Glomerular visceral epithelial cell (primary cell): ENCODE measurements around the gene CYGB.

ENCODE experiments used
- DNase-seq: peaks from one replicate; pipeline ENCODE4 v3.0.0-alpha.2; 2016; ENCODE audit errors: extremely low spot score

CYGB gene

DNA sequence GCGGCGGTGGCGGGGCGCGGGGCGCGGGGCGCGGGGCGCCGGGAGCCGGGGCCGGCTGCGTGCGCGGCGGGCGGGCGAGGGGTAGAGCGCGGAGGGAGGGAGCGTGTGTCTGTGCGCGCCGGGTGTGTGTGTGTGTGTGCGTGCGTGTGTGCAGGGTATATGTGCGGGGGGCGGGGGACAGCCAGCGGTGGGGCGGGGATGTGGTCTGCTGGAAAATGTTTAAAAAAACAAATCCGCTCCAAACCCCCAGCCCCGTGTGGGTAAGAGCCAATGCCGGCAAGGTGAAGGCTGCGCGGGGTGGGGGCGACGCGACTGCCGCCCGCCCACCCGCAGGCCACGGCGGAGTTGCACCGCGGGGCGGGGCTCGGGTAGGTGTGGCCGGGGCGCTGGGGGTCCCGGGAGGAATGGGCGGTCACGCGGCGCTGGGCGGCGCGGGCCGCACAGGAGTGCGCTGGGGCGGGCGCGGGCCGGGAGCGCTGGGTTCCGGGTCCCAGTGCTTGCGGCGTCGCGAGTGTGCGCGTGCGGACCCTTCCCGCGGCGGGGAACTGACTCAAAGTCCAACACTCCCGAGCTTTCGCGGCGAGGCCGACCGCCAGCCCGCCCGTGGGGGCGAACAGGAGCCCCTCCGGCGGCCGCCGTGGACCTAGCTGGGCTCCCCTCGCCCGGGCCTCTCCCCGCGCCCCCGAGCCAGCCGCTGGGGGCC, at the start of gene CYGB:
TSS of gene CYGB (minus strand) at position 132 of the 703 bp plus-strand sequence. CDS start 167 bp downstream, outside the sequence.
- DNase-seq: no peak

DNA sequence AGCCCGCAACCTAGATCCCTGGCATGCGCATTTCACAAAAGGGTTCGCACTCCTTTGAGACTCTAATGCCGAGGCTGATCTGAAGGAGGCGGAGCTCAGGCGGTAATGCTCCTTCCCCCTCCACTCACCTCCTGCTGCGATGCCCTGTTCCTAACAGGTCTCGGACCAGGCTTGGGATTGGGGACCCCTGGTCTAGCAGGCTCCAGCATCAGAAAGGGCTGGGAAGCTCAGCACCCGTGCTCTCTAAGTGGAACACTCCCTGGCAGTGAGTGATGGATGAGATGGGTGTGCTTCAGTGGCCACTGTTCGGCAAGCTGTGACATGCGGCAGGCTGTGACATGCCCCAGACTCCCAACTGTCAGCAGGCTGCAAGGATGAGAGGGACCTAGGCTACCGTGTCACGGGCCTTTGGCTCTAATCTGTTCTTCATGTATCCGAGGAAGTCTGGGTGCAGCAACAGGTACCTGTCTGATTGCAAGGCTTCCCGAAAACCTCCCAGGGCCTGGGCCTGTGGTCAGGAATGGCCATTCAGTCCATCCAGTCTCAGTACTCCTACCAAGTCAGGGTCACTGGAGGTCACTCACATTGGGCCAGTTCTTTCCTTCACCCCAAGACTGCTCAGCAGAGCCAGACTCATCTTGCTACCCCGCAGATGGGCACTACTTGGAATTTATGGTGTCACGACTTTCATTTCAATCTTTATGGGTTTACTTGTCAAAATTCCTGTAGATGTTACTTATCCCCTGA, 49.4 kb upstream of the CYGB start:
- no peak for DNase-seq

DNA sequence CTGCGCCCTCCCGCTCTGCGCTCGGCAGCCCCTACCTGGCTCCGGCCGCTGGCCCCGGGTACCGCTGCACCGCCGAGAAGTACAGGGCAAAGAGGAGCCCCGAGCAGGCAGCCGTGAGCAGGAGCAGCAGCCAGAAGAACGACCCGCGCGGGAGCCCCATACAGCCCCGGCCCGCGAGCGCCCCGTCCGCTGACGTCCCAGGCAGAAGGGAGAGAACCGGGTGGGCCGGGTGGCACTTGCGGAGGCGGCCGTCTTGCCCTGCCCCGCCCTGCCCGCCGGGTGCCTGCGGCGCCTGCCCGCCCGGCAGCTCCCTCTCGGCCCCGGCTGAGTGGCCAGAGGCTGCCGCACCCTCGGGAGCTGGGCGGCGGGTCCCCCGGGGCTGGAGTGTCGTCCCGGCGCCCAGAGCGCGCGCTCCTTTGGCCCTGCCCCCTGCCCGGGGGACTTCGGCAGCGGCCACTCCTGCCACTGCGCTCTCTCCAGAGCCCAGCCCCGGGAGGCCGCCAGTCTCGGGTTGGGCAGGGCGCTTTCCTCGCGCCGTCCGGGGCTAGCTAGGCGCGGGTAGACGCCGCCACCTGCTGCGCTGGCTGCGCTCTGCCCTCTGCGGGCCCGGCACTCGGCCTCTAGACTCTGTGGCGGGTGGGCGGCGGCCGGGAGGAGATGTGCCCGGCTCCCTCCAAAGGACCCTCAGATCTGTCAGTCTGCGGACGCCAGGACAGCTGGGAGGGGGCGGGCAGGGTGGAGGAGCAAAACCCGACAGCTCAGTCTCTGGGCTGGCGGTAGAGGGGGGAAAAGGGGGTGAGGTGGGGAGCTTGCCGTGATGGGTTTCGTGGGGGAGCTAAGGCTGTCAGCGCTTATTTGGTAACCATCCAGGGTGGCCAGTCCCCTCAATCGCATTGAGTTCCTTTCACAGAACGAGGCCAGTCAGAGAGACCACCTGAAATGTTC, 48.4 kb upstream of the CYGB start, which contains the start of gene ST6GALNAC2:
TSS of gene ST6GALNAC2 (minus strand) at position 212 of the 945 bp plus-strand sequence. CDS start at position 160, 52 bp downstream.
- DNase-seq: peak; percentile 69

DNA sequence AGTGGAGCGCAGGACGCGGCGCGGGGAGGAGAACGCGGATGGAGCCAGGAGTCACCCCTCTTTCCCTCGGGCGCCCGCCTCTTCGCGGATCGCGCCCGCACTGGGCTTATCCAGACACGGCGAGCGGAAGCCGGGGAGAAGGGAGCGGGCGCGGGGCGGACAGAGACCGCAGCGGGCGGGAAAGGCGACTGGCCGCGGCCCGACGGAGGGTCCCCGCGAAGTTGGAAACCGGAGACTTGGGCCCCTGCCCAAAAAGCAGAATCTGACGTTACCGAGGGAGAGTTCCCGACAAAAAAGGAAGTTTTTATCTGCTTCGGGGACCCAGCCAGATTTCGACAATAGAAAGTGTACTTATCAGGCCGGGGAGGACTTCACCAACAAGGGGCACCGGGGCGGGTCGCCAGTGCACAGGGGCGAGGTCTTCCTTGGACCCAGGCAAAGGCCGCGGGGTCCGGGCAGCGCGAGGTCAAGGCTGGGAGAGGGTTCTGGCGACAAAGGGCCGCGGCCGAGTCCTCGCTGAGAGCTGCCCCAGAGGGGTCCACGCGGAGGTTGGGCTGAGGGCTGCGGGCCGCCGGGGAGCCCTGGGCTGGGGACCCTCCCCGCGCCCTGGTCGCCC, 47.6 kb upstream of the CYGB start:
- no peak for DNase-seq

DNA sequence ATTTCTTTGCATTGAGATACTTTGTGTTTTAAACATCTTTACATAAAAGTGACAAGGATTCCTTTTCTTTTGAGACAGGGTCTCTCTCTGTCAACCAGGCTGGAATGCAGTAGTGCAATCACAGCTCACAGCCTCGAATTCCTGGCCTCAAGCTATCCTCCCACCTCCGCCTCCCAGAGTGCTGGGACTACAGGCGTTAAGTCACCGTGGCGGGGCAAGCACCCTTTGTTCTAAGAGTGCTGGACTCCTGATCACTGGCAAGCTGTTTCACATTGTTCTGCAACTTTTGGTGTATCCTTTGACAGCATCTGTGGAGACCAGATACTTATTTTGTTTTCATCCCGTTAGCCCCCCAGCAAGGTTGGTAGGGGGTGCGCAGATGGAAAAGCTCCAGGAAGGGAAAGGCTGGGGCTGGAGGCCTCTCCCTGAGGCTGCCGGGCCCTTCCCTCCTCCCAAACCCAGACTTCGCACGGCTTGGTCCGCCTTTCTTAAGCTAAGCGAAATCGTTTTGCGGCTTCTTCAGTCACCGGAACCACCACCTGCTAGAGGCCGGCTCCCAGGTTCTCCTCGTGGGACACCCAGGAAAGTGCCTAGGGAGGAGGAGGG, 47.0 kb upstream of the CYGB start:
- DNase-seq: no peak

DNA sequence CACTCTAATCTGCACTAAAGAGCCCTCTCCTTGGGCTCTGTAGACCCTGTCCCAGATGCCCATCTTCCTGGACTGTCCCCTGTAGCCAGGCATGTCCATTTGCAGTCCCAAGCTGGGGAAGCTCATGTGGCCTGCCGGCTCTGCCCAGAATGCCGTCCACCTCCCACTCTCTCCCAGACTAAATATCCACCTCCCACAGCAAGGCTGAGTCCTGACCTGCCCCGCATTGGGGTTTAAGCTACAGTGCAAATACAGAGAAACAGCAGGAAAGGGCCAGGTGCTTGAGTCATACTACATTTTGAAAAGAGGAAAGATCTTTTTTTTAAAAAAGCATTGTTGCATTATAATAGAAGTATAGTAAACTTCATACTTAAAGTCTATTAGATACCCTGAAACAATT, 45.2 kb upstream of the CYGB start:
- no peak for DNase-seq

DNA sequence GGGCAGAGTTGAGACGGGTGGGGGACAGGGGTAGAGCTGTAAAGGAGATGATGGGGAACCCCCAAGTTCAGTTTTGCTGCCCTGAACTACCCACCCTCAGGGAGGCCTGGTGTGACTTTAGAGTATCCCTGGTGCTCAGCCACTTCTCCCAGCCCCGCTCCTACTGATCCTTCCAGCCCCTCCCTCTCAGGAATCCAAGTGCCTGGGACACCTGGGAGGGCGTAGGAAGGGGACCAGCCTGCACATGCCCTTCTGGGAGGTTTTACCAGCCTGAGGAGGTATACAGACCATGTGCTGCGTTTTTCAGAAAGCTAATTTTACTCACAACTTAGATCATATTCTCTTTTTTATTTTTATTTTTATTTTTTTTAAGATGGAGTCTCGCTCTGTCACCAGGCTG, 44.0 kb upstream of the CYGB start:
- DNase-seq: no peak

DNA sequence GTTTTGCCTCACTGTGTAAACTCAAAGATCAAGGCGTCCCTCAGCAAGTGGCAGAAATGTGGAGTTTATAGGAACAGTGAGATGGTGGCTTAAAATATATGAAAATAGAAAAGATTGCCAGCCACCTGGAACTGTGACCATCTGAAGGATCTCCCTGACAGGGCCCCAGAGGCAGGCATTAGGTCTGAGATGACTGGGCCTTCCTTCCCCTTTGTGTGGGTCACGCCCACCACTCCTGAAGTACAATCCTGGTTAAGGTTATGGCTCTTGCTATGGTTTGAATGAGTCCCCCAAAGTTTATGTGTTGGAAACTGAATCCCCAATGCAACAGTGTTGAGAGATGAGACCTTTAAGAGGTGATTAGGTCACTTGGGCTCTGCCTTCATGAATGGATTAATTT, 41.8 kb upstream of the CYGB start:
- no peak for DNase-seq

DNA sequence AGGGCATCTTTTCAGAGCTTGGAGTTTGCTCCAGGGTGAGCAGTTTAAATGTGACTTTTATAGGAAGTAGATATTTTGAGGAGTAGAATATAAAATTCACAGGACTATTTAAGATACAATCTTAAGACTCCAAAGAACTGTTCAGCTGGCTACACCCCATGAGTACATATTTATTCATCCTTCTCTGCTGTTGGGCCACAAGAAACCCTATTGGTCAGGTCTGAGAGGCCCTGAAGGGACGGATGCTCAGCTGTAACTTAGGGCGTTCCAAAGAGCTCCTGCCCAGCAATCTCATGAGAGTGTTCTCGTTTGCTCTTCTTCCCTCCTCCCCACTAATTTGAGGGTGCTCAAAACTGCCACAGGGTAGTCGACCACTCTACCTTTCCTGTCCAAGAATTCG, 40.9 kb upstream of the CYGB start:
- DNase-seq: no peak

DNA sequence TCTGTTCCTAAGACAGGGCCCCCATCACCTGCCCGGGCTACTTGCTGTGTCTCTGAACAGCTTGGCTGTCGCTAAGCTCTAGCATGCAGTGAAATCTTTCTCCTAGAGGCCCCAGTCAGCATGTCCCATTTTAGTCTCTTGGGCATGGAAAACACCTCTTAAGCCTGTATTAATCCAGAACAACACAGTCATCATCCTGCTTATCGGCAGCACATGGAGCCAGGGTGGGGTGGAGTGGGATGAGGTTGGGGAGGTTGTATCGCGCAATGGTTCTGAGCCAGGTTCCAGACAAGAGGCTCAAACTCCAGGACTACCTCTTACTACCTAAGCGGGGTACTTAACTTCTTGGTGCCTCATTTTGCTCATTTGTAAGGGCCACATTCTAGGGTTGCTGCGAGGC, 40.4 kb upstream of the CYGB start:
- no peak for DNase-seq

DNA sequence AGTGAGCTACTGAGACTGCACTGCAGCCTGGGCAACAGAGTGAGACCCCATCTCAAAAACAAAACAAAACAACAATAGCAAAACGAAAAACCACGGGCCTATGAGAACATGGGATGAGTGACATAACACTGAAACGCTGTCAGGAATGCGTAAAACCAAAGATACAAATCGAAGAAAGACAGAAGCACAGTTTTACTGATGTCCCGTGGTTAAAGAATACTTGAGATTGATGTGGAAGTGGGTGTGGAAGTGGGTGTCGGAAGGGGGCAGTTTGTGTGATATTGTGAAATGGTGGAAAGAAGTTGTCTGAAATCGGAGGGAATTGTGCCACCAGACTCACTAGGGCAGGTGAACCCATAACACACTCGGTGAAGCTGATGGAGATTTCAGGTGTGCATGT, 38.7 kb upstream of the CYGB start:
- DNase-seq: no peak

DNA sequence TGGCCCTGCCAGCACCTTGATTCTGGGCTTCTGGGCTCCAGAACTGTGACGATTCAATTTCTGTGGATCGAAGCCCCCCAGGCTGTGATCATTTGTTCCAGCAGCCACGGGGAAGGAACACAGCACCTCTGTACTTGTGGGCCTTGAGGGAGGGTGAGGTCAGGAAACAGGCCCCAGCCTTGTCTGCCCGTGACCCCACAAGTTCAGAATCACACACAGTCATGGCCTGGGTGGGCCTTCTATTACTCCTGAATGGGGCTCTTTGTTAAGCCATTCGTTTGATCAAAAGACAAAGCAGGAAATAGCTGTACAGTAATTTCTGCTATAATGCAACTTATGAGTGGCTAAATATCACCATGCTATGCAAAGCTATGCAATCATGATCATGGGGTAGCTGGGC, 38.1 kb upstream of the CYGB start:
- no peak for DNase-seq

DNA sequence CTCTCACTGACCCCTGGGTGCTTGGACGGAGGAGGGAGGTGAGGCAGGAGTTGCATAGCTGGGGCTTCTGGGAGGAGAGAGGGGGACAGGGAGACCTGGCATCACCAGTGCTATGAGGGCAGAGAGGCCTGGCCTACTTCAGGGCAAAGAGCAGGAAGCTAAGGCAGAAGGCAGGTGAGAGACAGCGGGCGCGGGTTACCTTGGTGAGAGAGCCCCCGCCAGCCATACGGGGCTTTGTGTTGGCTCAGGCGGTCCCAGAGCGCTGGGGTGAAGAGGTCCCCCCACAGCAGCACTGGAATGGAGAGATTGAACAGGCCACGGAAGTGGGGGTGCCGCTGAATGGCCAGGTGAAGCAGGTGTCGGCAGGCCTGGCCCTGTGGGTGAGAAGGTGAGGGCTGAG, 36.7 kb upstream of the CYGB start:
- no peak for DNase-seq

DNA sequence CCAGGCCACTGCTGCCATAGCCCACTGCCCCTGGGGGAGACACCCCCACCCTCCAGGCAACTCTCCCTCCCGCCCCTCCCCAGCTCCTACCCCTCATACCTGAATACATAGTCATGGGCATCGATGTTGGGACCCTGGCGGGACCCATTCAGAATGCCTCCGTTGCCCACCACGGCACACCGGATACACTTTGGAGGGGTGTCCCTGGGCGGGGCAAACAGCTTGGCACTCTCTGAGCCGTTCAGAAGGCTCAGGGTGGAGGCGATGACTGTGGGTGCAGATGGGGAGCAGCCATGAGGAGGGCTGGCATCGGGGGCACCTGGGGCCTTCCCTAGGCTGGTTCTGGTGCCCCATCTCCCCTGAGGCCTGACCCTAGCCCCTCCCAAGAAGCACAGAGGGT, 35.6 kb upstream of the CYGB start:
- no peak for DNase-seq

DNA sequence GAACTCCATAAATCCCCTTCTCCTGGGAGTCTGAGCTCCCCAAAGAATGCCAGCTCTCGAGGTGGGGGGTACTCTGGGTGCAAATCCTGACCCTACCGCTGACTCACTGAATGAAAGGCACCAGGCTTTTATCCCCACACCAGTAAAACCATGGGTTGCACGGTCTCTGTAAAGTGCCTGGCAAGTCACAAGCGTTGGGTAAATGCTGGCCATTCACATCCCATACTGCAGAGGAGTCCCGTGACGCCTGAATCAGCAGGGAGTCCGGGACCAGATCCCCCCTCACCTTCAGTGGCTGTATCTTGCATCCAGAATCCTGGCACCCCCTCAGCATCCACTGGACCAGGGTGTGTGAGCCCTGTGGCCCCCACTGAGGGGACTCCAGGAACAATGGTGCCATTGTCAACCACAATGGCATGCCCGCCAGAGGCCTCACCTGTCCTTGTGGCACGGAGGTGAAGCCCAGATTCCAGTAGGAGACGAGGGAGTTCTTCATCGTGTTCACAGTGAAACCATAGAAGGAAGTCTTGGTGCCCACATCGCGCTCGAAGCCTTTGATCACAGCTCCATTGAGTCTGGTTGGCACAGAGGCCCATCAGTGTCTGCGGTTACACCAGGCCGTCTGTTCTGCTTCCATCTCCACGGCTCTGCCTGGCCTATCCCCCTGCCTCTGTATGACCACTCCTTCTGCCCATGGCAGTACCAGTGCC, 34.8 kb upstream of the CYGB start:
- no peak for DNase-seq

DNA sequence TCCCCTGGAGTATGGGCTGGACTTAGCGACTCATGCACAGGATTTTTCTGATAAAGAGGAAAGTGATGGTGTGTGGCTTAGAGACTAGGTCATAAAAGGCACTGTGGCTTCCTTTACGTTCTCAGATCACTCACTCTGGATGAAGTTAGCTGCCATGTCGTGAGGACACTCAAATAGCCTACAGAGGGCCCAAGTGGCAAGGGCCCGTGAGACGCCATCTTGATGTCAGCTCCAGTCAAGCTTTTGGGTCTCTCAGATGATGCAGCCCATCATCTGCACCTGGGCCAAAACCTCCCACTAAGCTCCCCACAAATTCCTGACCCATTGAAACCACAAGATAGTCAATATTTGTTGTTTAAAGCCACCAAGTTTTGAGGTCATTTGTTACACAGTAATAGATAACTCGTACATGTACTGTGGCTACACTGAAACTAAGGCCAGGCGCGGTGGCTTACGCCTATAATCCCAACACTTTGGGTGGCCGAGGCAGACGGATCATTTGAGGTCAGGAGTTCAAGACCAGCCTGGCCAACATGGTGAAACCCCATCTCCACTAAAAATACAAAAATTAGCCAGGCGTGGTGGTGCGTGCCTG, 33.5 kb upstream of the CYGB start:
- DNase-seq: no peak

DNA sequence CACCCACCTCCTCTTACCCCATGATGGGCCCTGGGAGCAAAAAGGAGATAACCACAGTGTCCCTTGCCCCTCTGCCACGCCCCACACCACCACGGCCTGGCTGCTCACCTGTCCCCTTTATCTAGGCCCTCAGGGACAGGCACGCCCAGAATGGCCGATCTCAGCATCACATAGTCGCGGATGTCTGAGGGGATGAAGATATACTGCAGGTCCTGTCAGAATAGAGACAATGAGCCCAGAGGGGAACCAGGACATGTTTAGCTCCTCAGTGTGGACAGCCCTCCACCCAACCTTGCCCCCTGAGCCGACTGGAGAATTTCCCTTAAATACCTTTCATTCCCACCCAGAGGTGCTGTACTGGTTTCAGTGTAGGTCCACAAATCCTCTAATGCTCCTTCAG, 32.9 kb upstream of the CYGB start:
- no peak for DNase-seq

DNA sequence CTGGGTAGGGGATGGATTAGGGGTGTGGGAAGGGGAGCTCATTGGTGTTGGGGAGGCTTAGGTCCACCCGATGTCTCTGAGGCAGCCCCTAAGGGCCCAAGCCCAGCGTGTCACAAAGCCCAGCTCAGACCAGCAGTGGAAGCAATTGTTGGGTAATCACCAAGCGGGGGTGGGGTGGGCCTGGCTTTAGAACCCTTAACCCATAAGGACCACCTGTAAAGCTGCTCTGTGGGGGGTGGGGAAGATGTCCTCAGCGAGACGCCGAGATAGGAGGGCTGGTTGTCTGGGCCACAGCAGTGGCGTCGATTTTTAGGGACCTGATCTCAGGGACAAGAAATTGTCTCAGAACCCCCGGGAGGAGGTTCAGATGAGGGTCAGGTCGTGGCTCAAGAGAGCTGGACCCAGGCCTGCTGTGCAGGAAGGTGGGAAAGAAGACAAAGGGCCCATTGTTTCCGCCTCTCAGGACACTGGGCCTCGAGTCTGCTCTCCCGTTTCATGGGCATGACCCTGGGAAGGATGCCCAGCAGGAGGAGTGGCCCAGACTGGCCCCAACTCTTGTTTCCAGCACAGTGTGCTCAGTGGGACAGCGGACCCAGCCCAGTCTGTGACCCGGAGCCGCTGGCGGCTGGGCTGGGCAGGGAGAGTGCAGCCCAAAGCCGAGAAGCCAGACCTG, 32.2 kb upstream of the CYGB start:
- no peak for DNase-seq

DNA sequence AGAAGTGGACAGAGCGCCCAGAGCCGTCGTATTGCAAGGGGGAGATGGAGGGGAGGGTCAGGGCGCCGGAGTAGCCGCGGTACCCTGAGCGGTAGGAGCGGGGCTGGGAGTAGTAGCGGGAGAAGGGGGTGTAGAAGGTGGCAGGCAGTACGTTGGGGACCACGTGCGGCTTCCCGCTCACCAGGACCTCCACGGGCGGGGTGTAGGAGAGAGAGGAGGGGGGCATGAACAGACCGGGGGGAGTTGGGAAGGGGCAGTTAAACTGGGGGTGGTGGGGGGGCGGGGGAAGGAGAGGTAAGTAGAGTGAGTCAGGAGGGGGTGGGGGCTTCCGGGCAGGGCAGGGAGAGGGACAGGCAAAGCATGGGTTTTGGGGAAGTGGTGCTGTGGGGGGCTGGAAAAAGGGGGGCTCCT, 31.3 kb upstream of the CYGB start:
- DNase-seq: no peak
